Aorta (tissue), 5 donors: ENCODE data around the gene NAA40. TPM values are rescaled to one million over a fixed set of nuclear protein-coding genes. Genes with fewer than 3 reads are reported as not detected.

ENCODE experiments used
- ATAC-seq: fragments of 200-7000 bp; cut with Tn5 transposase; one replicate; pipeline ENCODE4 v1.9.1; 2022; ENCODE audit warnings: moderate library complexity; ENCODE audit not compliant: low FRiP score
- DNase-seq, 2 donors: peaks; one replicate each; pipeline ENCODE4 v3.0.0-alpha.2; 2020
- H3K27ac ChIP-seq, 2 donors: one replicate each; pipeline ENCODE4 v1.5.1; 2013; ENCODE audit warnings: low read length in 2 of 2, mild to moderate bottlenecking in 2 of 2, moderate library complexity in 2 of 2, control low read depth in 1 of 2, inconsistent platforms in 1 of 2, low read depth in 1 of 2
- H3K27me3 ChIP-seq, 2 donors: one replicate each; pipeline ENCODE4 v1.6.1; 2013; ENCODE audit warnings: control low read depth in 1 of 2, low read length in 1 of 2, mild to moderate bottlenecking in 1 of 2, moderate library complexity in 1 of 2; ENCODE audit not compliant: insufficient read depth in 2 of 2, control insufficient read depth in 1 of 2
- H3K36me3 ChIP-seq, 2 donors: one replicate each; pipeline ENCODE4 v1.6.1; 2013; ENCODE audit warnings: control low read depth in 1 of 2, low read length in 1 of 2, mild to moderate bottlenecking in 1 of 2; ENCODE audit not compliant: insufficient read depth in 2 of 2, control insufficient read depth in 1 of 2
- H3K4me1 ChIP-seq, 2 donors: one replicate each; pipeline ENCODE4 v1.6.1; 2013; ENCODE audit warnings: low read length in 2 of 2, control low read depth in 1 of 2, mild to moderate bottlenecking in 1 of 2, moderate library complexity in 1 of 2; ENCODE audit not compliant: insufficient read depth in 2 of 2, control insufficient read depth in 1 of 2
- H3K4me3 ChIP-seq, 2 donors: one replicate each; pipeline ENCODE4 v1.5.1; 2013; ENCODE audit warnings: low read length in 2 of 2, control low read depth in 1 of 2, mild to moderate bottlenecking in 1 of 2
- H3K9me3 ChIP-seq: one replicate; pipeline ENCODE4 v1.6.1; 2013; ENCODE audit warnings: mild to moderate bottlenecking, low read length; ENCODE audit not compliant: control insufficient read depth
- WGBS, 2 donors: extraction: QIAGEN DNeasy Blood & Tissue Kit; methylation state at CpG; one replicate each; pipeline ENCODE4 v1.1.7; 2013; 5-methylcytosine and 5-hydroxymethylcytosine counted together
- intact Hi-C, 2 donors: fragments of 100-400 bp; cut with DNase I; formaldehyde crosslinking; loops; one replicate each; pipeline versions ENCODE4 v1.14.2 to v1.15.0; 2022
- long read RNA-seq, 2 donors: library from polyadenylated mRNA; unstranded; transcript quantifications; one replicate each; pipeline ENCODE4 v2.0.0, GENCODE V29; 2020 to 2021
- polyA plus RNA-seq, 2 donors: library from polyadenylated mRNA; stranded (reverse); fragments of 200-250 nt; gene quantifications; one replicate each; pipeline ENCODE4 v1.2.3, GENCODE V29; 2013
- total RNA-seq, 2 donors: library from RNA; stranded (reverse); fragmentation: NEBNext Ultra II Directional; extraction: Animal tissue kit (Norgen Biotek cat#: 25700); gene quantifications; one replicate each; pipeline ENCODE4 v1.2.1, GENCODE V29; 2021
- donor health status: healthy with polysubstance abuse.
- donor health status: Bipolar disorder and iron deficiency.
- donor health status: DM: no; HTN: no; CAD: no.
- donor health status: DM: no; HTN: no; CAD: no.
- donor health status: DM: yes; HTN: yes; CAD: no.

The NAA40 gene
- total RNA-seq (10 to 100 TPM; 16.1 to 26.9 TPM), polyA plus RNA-seq (10 to 100 TPM in 1 of 2 donors, 1 to 10 TPM in 1; 5.3 to 20.7 TPM)
- long read RNA-seq, donor 1, full-length matches to known transcripts, result 10 of 14 reads
- long read RNA-seq, donor 1, partial matches to known transcripts, result 0 of 14 reads
- long read RNA-seq, donor 1, other reads (novel, unspliced or antisense), result 4 of 14 reads
- long read RNA-seq, donor 2, partial matches to known transcripts, result 0 of 10 reads
- long read RNA-seq, donor 2, other reads (novel, unspliced or antisense), result 5 of 10 reads

GRCh38 chr11:63938479-63939396 is at the start of gene NAA40:
TSS of gene NAA40 (plus strand) at chr11:63939002. CDS start at chr11:63939097, 95 bp downstream.
- H3K27ac ChIP-seq, result peak within 1 kb of the TSS in 1 of 2 donors; percentile 48
- no peaks in the 10 kb centered on the region for H3K4me1 ChIP-seq
- H3K9me3 ChIP-seq, result no peaks in the 10 kb centered on the region
- peak; percentile 95 for ATAC-seq
- H3K36me3 ChIP-seq, result no peaks in the 10 kb centered on the region
- 0% methylated on average over 48 to 92 of the region's 92 CpGs for WGBS, 2 donors
- H3K4me3 ChIP-seq, result peak within 1 kb of the TSS; percentile 33 to 71
- intact Hi-C loops, result loop anchor here in 1 of 2 donors (2.0 kb wide), 1 partner anchor 100 kb away; the partner anchor contains the start of gene MARK2
- peak; percentile 95 to 97 for DNase-seq
- H3K27me3 ChIP-seq, result no peaks in the 10 kb centered on the region

- H3K4me1 ChIP-seq, result no peaks in the 10 kb centered on the region
- ATAC-seq, result no peak
- no peak overlapping the region for H3K4me3 ChIP-seq
- H3K27ac ChIP-seq, result no peak overlapping the region
- H3K27me3 ChIP-seq, result no peaks in the 10 kb centered on the region
- 74 to 77% methylated on average over 6 of the region's 6 CpGs for WGBS, 2 donors
- DNase-seq, result no peak
- H3K36me3 ChIP-seq, result no peaks in the 10 kb centered on the region
- intact Hi-C loops, result no loop called here
- H3K9me3 ChIP-seq, result no peaks in the 10 kb centered on the region
Observed at GRCh38 chr11:63889344-63889743, 49.5 kb upstream of the NAA40 start.

GRCh38 chr11:63890368-63890767 is 48.4 kb upstream of the NAA40 start:
- H3K9me3 ChIP-seq, result no peaks in the 10 kb centered on the region
- H3K36me3 ChIP-seq, result no peaks in the 10 kb centered on the region
- intact Hi-C loops, result no loop called here
- ATAC-seq (no peak), DNase-seq (no peak)
- H3K27ac ChIP-seq, result no peak overlapping the region
- 81 to 85% methylated on average over 7 of the region's 7 CpGs for WGBS, 2 donors
- H3K4me3 ChIP-seq, result no peak overlapping the region
- H3K27me3 ChIP-seq, result no peaks in the 10 kb centered on the region
- H3K4me1 ChIP-seq, result no peaks in the 10 kb centered on the region

- ATAC-seq (no peak), DNase-seq (no peak)
- H3K27me3 ChIP-seq, result no peaks in the 10 kb centered on the region
- no peak overlapping the region for H3K4me3 ChIP-seq
- H3K27ac ChIP-seq, result no peak overlapping the region
- 14 to 18% methylated on average over 3 of the region's 3 CpGs for WGBS, 2 donors
- H3K36me3 ChIP-seq, result peaks cover 0 to 1% of the 10 kb centered on the region in 2 donors
- intact Hi-C loops, result no loop called here
- no peaks in the 10 kb centered on the region for H3K4me1 ChIP-seq
- H3K9me3 ChIP-seq, result no peaks in the 10 kb centered on the region
Observed at GRCh38 chr11:63892228-63892627, 46.6 kb upstream of the NAA40 start.

GRCh38 chr11:63893355-63893754 is 45.4 kb upstream of the NAA40 start:
- WGBS, 2 donors, result 95 to 97% methylated on average over 6 of the region's 6 CpGs
- Histone ChIP-seq H3K27me3 (no peaks in the 10 kb centered on the region), H3K36me3 (peaks cover 0 to 3% of the 10 kb centered on the region in 2 donors), H3K4me1 (no peaks in the 10 kb centered on the region), H3K9me3 (no peaks in the 10 kb centered on the region), H3K4me3 (no peak overlapping the region), H3K27ac (no peak overlapping the region)
- intact Hi-C loops, result no loop called here
- ATAC-seq (no peak), DNase-seq (no peak)

- Histone ChIP-seq H3K27me3 (no peaks in the 10 kb centered on the region), H3K4me1 (no peaks in the 10 kb centered on the region), H3K4me3 (no peak overlapping the region), H3K36me3 (peaks cover 9 to 10% of the 10 kb centered on the region in 2 donors), H3K27ac (no peak overlapping the region), H3K9me3 (no peaks in the 10 kb centered on the region)
- intact Hi-C loops, result no loop called here
- no peak for DNase-seq
- no peak for ATAC-seq
- 71 to 73% methylated on average over 4 of the region's 4 CpGs for WGBS, 2 donors
Observed at GRCh38 chr11:63896071-63896470, 42.7 kb upstream of the NAA40 start.

GRCh38 chr11:63897459-63898146 is 41.2 kb upstream of the NAA40 start:
- H3K36me3 ChIP-seq, result peaks cover 11 to 12% of the 10 kb centered on the region in 2 donors
- no peaks in the 10 kb centered on the region for H3K9me3 ChIP-seq
- no peak overlapping the region for H3K4me3 ChIP-seq
- intact Hi-C loops, result no loop called here
- H3K4me1 ChIP-seq, result no peaks in the 10 kb centered on the region
- 74 to 78% methylated on average over 10 of the region's 10 CpGs for WGBS, 2 donors
- no peak overlapping the region for H3K27ac ChIP-seq
- H3K27me3 ChIP-seq, result no peaks in the 10 kb centered on the region
- no peak for DNase-seq
- ATAC-seq, result no peak

- DNase-seq (no peak), ATAC-seq (no peak)
- H3K27ac ChIP-seq, result no peak overlapping the region
- WGBS, 2 donors, result 66% methylated on average over 3 of the region's 3 CpGs
- H3K27me3 ChIP-seq, result no peaks in the 10 kb centered on the region
- intact Hi-C loops, result no loop called here
- H3K36me3 ChIP-seq, result peaks cover 11 to 12% of the 10 kb centered on the region in 2 donors
- no peaks in the 10 kb centered on the region for H3K9me3 ChIP-seq
- no peaks in the 10 kb centered on the region for H3K4me1 ChIP-seq
- no peak overlapping the region for H3K4me3 ChIP-seq
Observed at GRCh38 chr11:63901660-63902059, 37.1 kb upstream of the NAA40 start.
